Measurements from ENCODE around the gene ATP8B4. TPM values are rescaled to one million over a fixed set of nuclear protein-coding genes. Genes with fewer than 3 reads are reported as not detected.

ATP8B4 gene
- total and polyA plus RNA-seq, 4 donors, result 0.20 to 43.9 (median 10.8) TPM

- Histone ChIP-seq H3K36me3 (ENCODE audit: control insufficient read depth in 1 of 2, insufficient read depth in 2 of 2, low read length in 1 of 2) (no peaks in the 10 kb centered on the region), H3K9me3 (ENCODE audit: control insufficient read depth, low read length) (no peaks in the 10 kb centered on the region), H3K27me3 (ENCODE audit: control insufficient read depth in 1 of 2, insufficient read depth in 2 of 2, low read length in 1 of 2) (no peaks in the 10 kb centered on the region), H3K4me1 (ENCODE audit: control insufficient read depth in 1 of 2, insufficient read depth in 2 of 2, low read length in 2 of 2) (no peaks in the 10 kb centered on the region), H3K27ac (ENCODE audit: low read depth in 1 of 2, low read length in 2 of 2) (no peak overlapping the region), H3K4me3 (ENCODE audit: low read length in 2 of 2) (no peak overlapping the region)
- DNase-seq (no peak), ATAC-seq (ENCODE audit: low FRiP score) (no peak)
- 95 to 100% methylated on average over 2 of the region's 2 CpGs for WGBS, 2 donors
- intact Hi-C loops (cut with DNase I), result no loop called here
These were observed 309.0 kb downstream of the ATP8B4 start for GRCh38 chr15:49809894-49810609.

- H3K4me3 ChIP-seq (ENCODE audit: low read length in 2 of 2), result no peak overlapping the region
- no peaks in the 10 kb centered on the region for H3K9me3 ChIP-seq (ENCODE audit: control insufficient read depth, low read length)
- DNase-seq, result no peak
- no peaks in the 10 kb centered on the region for H3K36me3 ChIP-seq (ENCODE audit: control insufficient read depth in 1 of 2, insufficient read depth in 2 of 2, low read length in 1 of 2)
- no peaks in the 10 kb centered on the region for H3K27me3 ChIP-seq (ENCODE audit: control insufficient read depth in 1 of 2, insufficient read depth in 2 of 2, low read length in 1 of 2)
- ATAC-seq (ENCODE audit: low FRiP score), result no peak
- H3K4me1 ChIP-seq (ENCODE audit: control insufficient read depth in 1 of 2, insufficient read depth in 2 of 2, low read length in 2 of 2), result no peaks in the 10 kb centered on the region
- WGBS, 2 donors, result 17 to 23% methylated on average over 1 of the region's 1 CpG
- intact Hi-C loops (cut with DNase I), result no loop called here
- H3K27ac ChIP-seq (ENCODE audit: low read depth in 1 of 2, low read length in 2 of 2), result no peak overlapping the region
These were observed 310.7 kb downstream of the ATP8B4 start for GRCh38 chr15:49808341-49808740.

Other genes with a start within 250 kb of the ATP8B4 start
- under 1 TPM in 1 of 2 donors, not detected in 1; 0.39 TPM for gene SLC27A2, start 63.0 kb upstream of the ATP8B4 start, total RNA-seq
- 1 to 10 TPM in 1 of 2 donors, not detected in 1; 2.1 TPM for gene SLC27A2, start 63.0 kb upstream of the ATP8B4 start, polyA plus RNA-seq
- 10 to 100 TPM in 1 of 2 donors, 1 to 10 TPM in 1; 6.8 to 34.7 TPM for gene HDC, start 146.5 kb upstream of the ATP8B4 start, total RNA-seq
- under 1 TPM in 1 of 2 donors, not detected in 1; 0.38 TPM for gene HDC, start 146.5 kb upstream of the ATP8B4 start, polyA plus RNA-seq
- gene GABPB1, start 236.0 kb upstream of the ATP8B4 start, total RNA-seq, result 10 to 100 TPM; 14.3 to 18.5 TPM
- 1 to 10 TPM; 4.0 to 4.5 TPM for gene GABPB1, start 236.0 kb upstream of the ATP8B4 start, polyA plus RNA-seq